Ovary (tissue), 9 donors: ENCODE measurements around the gene TTC39A. TPM values are rescaled to one million over a fixed set of nuclear protein-coding genes. Genes with fewer than 3 reads are reported as not detected.

ENCODE experiments used
- DNase-seq, 5 donors: peaks; one replicate each; pipeline ENCODE4 v3.0.0-alpha.2; 2019 to 2020
- H3K27ac ChIP-seq, 2 donors: fragments of 200-600 bp; one replicate each; pipeline versions ENCODE4 v1.5.1 to v1.8.0; 2019 to 2022
- H3K27me3 ChIP-seq: fragments of 200-600 bp; one replicate; pipeline ENCODE4 v1.8.0; 2022
- H3K36me3 ChIP-seq: fragments of 200-600 bp; sonication (generic); one replicate; pipeline ENCODE4 v1.5.1; 2019
- H3K4me1 ChIP-seq: one replicate; pipeline ENCODE4 v1.8.1; 2013; ENCODE audit warnings: mild to moderate bottlenecking, moderate library complexity; ENCODE audit not compliant: insufficient read depth
- H3K4me3 ChIP-seq: fragments of 200-600 bp; sonication (generic); one replicate; pipeline ENCODE4 v1.5.1; 2017
- H3K9me3 ChIP-seq, 2 donors: fragments of 200-600 bp in 1 of 2; sonication (generic) in 1 of 2; one replicate each; pipeline versions ENCODE4 v1.5.1 to v1.8.1; 2013 to 2019; ENCODE audit warnings: mild to moderate bottlenecking in 1 of 2, moderate library complexity in 1 of 2
- EP300 ChIP-seq: sonication (generic); formaldehyde crosslinking; IDR thresholded peaks from one replicate; pipeline ENCODE4 v1.6.1; 2017; ENCODE audit warnings: antibody characterized with exemption
- POLR2A ChIP-seq: fragments of 450-650 bp; IDR thresholded peaks from one replicate; pipeline ENCODE4 v1.6.1; 2017; ENCODE audit warnings: antibody characterized with exemption, mild to moderate bottlenecking, moderate library complexity
- WGBS, 3 donors: extraction: QIAGEN DNeasy Blood & Tissue Kit in 1 of 3; methylation state at CpG; one replicate each; pipeline versions ENCODE4 v1.1.5 to v1.1.7; 2013 to 2017; 5-methylcytosine and 5-hydroxymethylcytosine counted together
- intact Hi-C, 4 donors: fragments of 100-400 bp; cut with DNase I; formaldehyde crosslinking; loops; one replicate each; pipeline versions ENCODE4 v1.11.0 to v1.15.1; 2022 to 2023
- polyA plus RNA-seq, 2 donors: library from polyadenylated mRNA; stranded (reverse); fragments of 200-250 nt in 1 of 2; fragments of 350-450 nt in 1 of 2; fragmentation: Illumina TruSeq in 1 of 2; extraction: RNeasy Lipid Tissue Mini Kit (QIAGEN cat#74804) in 1 of 2; gene quantifications; one replicate each; pipeline ENCODE4 v1.2.3, GENCODE V29; 2013 to 2014
- total RNA-seq, 7 donors: library from RNA; depleted of rRNA in 2 of 7; stranded (reverse); fragments of >200 nt in 2 of 7; fragmentation: NEBNext Ultra II Directional in 3 of 7; extraction: Animal tissue kit (Norgen Biotek cat#: 25700) in 3 of 7; gene quantifications; one replicate each; pipeline versions ENCODE4 v1.1.0 to v1.2.4, GENCODE V29; 2016 to 2023
- TF ChIP-seq, protein P1 (sequence below), 3 donors: fragments of 450-650 bp in 2 of 3; fragments of 200-600 bp in 1 of 3; IDR thresholded peaks; one replicate each; pipeline versions ENCODE4 v1.5.1 to v1.8.0; 2016 to 2022; ENCODE audit warnings: antibody characterized with exemption in 3 of 3, mild to moderate bottlenecking in 1 of 3
- donor health status: DM: no; HTN: no; CAD: no; lungs with moderate emphysema.
- donor health status: DM: no; HTN: no; CAD: no.
- donor health status: Bipolar disorder and iron deficiency.
- donor health status: DM: yes; HTN: yes; CAD: no.
- donor health status: DM: no; HTN: no; CAD: no.
- donor health status: DM: yes; HTN: yes; CAD: no.

The TTC39A gene
- total and polyA plus RNA-seq, 9 donors = 0.28 to 10.7 (median 0.62) TPM

DNA sequence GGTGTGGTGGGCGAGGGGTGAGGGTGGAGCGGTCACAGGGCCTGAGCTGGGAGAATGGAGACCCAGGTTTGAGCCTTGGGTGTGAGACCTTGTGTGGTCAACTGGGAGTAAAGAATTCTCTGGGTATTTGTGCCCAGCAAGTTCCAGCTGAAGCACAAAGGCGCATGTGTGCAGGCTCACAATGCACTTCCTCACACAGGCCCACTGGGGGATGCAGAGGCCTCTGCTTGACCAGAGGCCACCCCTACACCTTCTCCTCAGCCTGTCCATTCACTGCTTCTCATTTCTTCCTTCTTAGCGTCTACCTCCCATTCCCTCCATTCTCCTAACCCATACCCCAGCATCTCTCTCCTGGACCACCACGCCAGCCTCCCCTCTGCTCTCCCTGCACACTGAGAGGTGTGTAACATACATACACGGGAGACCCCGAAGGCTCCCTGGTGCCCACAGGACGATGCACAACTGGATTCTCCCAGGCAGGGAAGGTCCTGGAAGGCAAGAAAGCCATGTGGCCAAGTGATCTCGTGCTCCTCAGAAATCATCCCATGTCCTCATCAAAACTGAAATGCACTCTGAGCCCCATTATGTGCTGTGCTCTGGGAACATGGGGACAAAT is 12.3 kb upstream of the TTC39A start:
- Histone ChIP-seq H3K36me3 (no peaks in the 10 kb centered on the region), H3K9me3 (no peaks in the 10 kb centered on the region), H3K27me3 (no peaks in the 10 kb centered on the region), H3K4me3 (no peak overlapping the region), H3K4me1 (peaks cover 5% of the 10 kb centered on the region), H3K27ac (no peak overlapping the region)
- intact Hi-C loops = no loop called here
- no peak for DNase-seq
- 91 to 95% (median 92%) methylated on average over 9 of the region's 9 CpGs for WGBS, 3 donors
- TF ChIP-seq POLR2A (no peak), EP300 (no peak)
- TF ChIP-seq, protein P1, sequence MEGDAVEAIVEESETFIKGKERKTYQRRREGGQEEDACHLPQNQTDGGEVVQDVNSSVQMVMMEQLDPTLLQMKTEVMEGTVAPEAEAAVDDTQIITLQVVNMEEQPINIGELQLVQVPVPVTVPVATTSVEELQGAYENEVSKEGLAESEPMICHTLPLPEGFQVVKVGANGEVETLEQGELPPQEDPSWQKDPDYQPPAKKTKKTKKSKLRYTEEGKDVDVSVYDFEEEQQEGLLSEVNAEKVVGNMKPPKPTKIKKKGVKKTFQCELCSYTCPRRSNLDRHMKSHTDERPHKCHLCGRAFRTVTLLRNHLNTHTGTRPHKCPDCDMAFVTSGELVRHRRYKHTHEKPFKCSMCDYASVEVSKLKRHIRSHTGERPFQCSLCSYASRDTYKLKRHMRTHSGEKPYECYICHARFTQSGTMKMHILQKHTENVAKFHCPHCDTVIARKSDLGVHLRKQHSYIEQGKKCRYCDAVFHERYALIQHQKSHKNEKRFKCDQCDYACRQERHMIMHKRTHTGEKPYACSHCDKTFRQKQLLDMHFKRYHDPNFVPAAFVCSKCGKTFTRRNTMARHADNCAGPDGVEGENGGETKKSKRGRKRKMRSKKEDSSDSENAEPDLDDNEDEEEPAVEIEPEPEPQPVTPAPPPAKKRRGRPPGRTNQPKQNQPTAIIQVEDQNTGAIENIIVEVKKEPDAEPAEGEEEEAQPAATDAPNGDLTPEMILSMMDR (IDR thresholded peaks at IDR 0.05) = no peak

DNA sequence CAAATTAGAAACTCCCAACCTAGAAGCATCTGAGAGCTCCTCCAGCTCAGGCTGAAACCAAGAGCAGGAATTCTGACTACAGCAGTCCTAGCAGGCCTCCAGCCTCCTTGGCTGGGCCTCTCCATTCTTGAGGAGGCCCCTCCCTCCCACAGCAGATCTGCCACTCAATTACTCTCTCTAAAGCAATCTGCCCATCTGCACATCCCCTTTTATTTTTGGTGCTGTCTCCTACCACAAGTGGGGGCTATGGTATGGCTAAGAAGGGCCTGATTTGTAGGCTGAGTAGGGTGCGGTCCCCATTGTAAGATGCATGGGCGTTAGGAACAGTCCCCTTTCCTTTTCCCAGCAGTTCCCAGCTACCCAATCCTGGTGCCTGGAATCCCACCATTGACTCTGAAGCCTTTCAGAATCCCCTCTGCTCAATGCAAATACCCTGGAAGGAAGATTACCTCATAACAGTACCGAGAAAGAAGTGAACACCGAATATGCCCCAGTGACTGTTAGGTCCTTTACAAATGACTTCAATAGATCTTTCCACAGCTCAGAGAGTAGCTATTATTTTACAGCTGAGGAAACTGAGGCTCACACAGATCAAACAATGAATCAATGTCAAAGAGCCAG is 11.6 kb upstream of the TTC39A start:
- peaks cover 5% of the 10 kb centered on the region for H3K4me1 ChIP-seq
- no peak for DNase-seq
- H3K36me3 ChIP-seq = no peaks in the 10 kb centered on the region
- no peak overlapping the region for H3K4me3 ChIP-seq
- TF ChIP-seq, protein P1 (IDR thresholded peaks at IDR 0.05) = no peak
- no peak for TF ChIP-seq POLR2A
- TF ChIP-seq EP300 = no peak
- intact Hi-C loops = no loop called here
- H3K9me3 ChIP-seq = no peaks in the 10 kb centered on the region
- no peak overlapping the region for H3K27ac ChIP-seq
- WGBS, 3 donors = 91 to 98% (median 95%) methylated on average over 4 of the region's 4 CpGs
- H3K27me3 ChIP-seq = no peaks in the 10 kb centered on the region

DNA sequence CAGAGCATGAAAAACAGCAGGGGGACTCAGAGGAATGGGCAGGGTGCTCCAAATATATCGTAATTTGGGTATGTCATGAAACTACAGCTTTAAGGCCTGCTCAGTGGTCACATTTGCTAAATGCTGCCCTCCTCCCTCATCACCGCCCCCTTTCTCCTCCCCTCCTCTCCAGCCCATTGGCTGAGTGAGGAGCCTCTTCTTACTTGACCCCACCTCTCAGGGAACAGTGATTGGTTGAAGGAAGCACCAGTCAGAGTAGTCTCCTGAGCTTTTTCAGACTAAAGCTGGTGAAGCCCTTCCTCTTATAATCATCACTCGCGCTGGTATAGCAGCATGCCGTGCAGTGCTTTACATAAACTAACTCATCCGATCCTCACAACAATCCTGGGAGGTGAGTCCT is 10.0 kb upstream of the TTC39A start:
- no peak for TF ChIP-seq POLR2A
- TF ChIP-seq EP300 = no peak
- TF ChIP-seq, protein P1 (IDR thresholded peaks at IDR 0.05) = no peak
- Histone ChIP-seq H3K4me1 (peaks cover 5% of the 10 kb centered on the region), H3K9me3 (no peaks in the 10 kb centered on the region), H3K27me3 (no peaks in the 10 kb centered on the region), H3K36me3 (no peaks in the 10 kb centered on the region), H3K4me3 (no peak overlapping the region), H3K27ac (no peak overlapping the region)
- WGBS, 3 donors = 92 to 97% (median 96%) methylated on average over 6 of the region's 6 CpGs
- no peak for DNase-seq
- intact Hi-C loops = no loop called here

DNA sequence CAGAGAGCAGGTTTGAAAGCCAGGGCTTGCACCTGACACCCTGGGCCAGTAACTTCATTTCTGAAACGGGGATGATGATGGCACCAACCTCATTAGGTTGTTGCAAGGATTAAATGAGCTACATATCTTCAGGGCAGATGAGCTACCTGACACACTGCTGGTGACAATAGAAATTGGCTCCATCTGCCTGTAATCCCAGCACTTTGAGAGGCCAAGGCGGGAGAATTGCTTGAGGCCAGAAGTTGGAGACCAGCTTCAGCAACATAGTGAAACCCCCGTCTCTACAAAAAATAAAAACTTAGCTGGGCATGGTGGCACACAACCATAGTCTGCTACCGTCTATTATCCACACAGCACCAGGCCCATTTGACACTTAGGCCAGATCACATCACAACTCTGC is 6.3 kb upstream of the TTC39A start:
- intact Hi-C loops = no loop called here
- 90 to 97% (median 93%) methylated on average over 4 of the region's 4 CpGs for WGBS, 3 donors
- Histone ChIP-seq H3K4me3 (no peak overlapping the region), H3K27me3 (no peaks in the 10 kb centered on the region), H3K36me3 (no peaks in the 10 kb centered on the region), H3K4me1 (no peaks in the 10 kb centered on the region), H3K9me3 (no peaks in the 10 kb centered on the region), H3K27ac (no peak overlapping the region)
- TF ChIP-seq POLR2A (no peak), EP300 (no peak)
- TF ChIP-seq, protein P1 (IDR thresholded peaks at IDR 0.05) = no peak
- DNase-seq = no peak
